ENCODE results near the gene LTB4R.

- no peak for TF ChIP-seq POLR2A (IDR thresholded peaks at IDR 0.05)
- TF ChIP-seq POLR2AphosphoS5 (IDR thresholded peaks at IDR 0.05), result no peak
- TF ChIP-seq CTCF (IDR thresholded peaks at IDR 0.05), result no peak
- TF ChIP-seq EP300 (IDR thresholded peaks at IDR 0.05), result no peak
Observed at GRCh38 chr14:24339284-24340151, 28.2 kb downstream of the LTB4R start, which contains the start of gene RIPK3.
